NOMO-1 treated with dmso at 0.1 percent for 144 hours (cell line): ENCODE data around the gene MXD1.
"Not testable (repeated sequence)": the region's sequence is repeated elsewhere in the genome, so short reads cannot be mapped to it uniquely, and the experiment has no call there.

Source experiments
- DNase-seq: peaks from one replicate; lab custom pipeline; 2025; ENCODE audit not compliant: unreplicated experiment; lab: John Stamatoyannopoulos, UW

MXD1 gene, protein sequence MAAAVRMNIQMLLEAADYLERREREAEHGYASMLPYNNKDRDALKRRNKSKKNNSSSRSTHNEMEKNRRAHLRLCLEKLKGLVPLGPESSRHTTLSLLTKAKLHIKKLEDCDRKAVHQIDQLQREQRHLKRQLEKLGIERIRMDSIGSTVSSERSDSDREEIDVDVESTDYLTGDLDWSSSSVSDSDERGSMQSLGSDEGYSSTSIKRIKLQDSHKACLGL

DNA sequence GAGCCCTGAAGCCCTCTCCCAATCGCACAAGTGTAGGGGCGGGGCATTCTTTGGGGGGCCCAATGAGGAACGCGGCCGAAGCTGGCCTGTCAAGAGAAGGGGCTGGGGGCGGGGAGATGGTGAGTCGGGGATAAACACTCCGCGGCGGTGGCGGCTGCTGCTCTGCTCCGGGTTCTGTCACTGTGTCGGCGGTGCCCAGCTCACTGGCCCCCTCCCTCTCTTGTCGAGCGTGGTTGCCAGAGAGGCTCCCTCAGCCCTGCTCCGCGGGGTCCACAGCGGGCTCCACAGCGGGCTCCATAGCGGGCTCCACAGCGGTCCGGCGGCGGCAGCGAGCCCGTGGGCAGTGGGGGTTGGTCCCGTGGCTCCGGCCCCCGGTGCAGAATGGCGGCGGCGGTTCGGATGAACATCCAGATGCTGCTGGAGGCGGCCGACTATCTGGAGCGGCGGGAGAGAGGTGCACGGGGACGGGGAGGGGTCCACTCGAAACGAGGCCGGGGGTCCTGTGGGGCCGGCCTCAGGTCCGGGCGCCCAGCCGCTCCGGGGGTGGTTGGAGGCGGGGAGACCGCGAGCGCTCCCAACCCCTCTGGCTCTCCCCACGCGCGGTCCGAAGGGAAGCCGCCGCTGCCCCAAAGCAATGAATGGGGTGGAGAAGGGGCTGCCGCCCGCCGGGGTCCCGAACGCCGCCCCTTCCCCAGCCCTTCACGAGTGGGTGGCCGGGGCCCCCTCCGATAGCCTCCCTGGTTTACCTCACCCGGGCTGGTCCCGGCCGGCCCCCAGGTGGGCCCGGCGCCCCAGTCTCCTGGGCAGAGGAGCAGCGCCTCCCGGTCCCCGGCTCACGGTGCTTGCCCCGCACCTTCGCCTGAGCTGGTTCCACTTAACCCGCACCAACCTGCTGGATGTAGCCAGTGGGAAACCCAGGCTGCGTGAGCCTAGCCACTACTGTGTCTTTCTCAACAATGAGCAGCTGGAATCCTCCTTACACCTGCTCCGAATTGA, at the start of gene MXD1:
Gene MXD1, plus strand, starts transcription at position 160 of the 996 bp plus-strand sequence. Its CDS starts 222 bp downstream, at position 382.
- no peak for DNase-seq

DNA sequence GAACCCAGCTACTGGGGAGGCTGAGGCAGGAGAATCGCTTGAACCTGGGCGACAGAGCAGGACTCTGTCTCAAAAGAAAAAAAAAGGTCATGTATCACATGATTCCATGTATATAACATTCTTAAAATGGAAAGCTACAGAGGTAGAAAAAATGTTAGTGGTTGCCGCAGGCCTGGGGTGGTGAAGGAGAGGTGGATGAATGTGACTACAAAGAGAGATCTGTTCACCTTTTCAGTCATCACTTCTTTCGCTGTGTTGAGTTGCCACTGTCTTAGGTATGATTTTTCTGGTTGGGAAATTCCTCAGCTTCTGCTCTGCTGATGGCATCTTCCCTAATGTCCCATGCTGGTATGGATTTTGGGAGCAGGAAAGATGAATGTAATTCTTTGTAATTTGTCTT, 26.5 kb upstream of the MXD1 start:
- no peak for DNase-seq

DNA sequence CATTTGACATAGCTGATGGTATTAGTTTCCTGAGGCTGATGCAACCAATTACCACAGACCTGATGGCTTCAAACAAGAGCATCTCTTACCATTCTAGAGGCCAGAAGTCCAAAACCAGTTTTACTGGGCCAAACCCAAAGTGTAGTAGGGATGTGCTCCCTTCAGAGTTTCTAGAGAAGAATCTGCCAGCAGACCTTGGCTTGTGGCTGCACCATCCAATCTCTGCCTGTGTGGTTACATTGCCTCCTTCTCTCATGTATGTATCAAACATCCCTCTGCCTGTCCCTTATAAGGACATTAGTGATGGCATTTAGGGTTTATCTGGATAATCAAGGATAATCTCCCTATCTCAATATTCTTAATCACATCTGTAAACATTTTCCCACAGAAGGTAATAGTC, 25.6 kb upstream of the MXD1 start:
- DNase-seq = no peak

DNA sequence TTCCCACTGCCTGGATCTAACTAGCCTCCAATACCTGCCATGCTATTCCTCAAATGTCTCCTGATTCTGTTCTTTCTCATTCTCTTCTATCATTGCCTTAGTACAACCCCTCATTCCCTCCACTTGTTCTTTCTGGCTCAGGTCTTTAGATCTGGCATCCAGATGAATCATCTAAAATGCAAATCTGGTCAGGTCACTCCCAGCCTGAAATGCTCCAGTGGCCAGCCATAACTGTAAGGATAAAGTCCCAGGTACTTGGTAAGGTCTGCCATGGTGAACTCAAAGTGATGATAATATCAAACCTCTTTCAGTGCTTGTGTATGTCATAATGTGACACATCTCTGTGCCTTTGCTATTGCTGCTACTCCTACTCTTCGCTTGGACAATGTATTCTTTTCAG, 24.0 kb upstream of the MXD1 start:
- no peak for DNase-seq

DNA sequence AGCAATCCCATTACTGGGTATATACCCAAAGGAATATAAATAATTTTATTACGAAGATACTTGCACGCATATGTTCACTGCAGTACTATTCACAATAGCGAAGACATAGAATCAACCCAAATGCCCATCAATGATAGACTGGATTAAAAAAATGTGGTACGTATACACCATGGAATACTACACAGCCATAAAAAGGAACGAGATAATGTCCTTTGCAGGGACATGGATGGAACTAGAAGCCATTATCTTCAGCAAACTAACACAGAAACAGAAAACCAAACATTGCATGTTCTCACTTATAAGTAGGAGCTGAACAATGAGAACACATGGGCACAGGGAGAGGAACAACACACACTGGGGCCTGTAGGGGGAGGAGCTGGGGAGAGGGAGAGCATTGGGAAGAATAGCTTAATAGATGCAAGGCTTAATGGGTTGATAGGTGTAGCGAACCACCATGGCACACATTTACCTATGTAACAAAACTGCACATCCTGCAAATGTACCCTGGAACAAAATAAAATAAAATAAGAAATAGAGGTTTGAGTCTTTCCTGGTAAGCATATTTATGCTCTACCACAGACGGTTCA, 22.0 kb upstream of the MXD1 start:
- DNase-seq = not testable (repeated sequence)

GRCh38 chr2:69893684-69894551, 21.0 kb upstream of the MXD1 start, which contains the start of gene SNRNP27:
Gene SNRNP27, plus strand, starts transcription at chr2:69893956. Its CDS starts 29 bp downstream, at chr2:69893985.
- peak; percentile 50 for DNase-seq

GRCh38 chr2:69894737-69895136, 20.2 kb upstream of the MXD1 start:
- DNase-seq = not testable (repeated sequence)

DNA sequence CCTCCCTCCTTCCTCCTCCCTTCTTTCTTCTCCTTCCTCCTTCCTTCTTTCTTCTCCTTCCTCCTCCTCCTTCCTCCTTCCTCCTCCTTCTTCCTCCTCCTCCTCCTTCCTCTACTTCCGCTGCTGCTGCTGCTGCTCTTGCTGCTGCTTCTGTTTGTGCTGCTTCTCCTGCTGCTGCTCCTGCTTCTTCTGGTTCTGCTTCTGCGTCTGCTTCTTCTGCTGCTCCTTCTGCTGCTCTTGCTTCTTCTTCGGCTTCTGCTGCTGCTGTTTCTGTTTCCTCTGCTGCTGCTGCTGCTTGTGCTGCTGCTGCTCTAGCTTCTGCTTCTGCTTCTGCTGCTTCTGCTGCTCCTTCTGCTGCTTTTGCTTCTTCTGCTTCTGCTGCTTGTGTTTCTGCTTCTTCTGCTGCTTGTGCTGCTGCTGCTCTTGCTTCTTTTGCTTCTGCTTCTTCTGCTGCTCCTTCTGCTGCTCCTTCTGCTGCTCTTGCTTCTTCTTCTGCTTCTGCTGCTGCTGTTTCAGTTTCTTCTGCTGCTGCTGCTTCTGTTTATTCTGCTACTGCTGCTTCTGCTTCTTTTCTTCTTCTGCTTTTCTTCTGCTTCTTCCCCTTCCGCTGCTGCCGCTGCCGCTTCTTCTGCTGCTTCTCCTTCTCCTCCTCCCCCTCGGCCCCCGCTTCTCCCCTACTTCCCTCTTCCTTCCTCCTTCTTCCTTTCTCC, 12.5 kb upstream of the MXD1 start:
- DNase-seq = peak; percentile 86

DNA sequence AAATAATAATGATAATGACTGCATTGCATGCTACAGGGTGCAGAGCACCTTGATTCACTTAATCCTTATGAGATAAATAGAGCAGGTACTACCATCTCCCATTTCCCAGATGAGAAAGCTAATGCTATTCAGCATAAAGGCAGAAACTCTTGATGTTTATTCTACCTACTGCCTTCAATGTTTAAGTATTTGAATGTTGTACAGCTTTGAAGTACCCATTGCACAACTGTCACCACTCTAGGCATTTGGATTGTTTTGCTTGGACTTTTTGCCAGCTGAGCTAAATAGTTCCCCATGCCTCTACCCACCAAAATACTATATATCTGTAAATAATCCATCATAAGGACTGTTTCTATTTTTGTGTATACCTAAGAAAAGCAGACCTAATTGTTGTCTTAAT, 7.7 kb upstream of the MXD1 start:
- DNase-seq = no peak

GRCh38 chr2:69911985-69912563, 2.8 kb upstream of the MXD1 start:
- no peak for DNase-seq

DNA sequence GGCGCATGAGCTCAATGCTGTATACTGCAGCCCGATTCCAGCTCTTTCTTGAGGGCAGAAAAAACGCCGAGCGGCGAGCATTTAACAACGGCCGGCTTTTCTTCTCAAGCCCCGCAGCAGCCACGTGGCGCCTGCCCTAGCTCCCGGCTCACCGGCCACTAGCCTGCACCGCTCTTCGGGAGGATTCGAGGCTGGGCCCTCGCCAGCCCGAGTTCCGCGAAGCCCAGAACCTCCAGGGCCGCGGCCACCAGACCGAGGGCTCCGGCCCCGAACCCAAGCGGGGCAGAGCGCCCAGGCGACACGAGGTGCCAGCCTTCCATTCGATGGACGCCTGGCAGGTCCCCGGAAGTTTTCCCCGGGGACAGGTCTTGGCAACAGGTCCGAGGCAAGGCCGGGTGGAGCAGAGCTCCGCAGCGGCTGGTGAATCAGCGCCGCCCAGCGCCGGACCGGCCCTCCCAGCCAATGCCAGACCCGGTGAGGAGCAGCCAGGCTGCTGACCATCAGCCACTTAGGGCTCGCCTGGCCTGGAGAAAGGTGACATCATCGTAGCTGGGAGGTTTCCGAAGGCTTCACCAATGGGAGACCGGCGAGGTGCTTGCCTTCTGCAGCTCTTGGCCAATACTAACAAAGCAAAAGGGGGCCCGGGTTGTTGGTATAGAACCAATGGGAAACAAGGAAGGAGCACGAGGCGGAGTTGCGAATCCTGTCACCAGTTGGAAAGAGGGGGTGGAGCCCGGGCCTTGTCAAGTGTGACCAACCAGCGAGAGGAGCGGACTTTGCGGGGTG, 552 bp upstream of the MXD1 start:
- DNase-seq = peak; percentile 99

DNA sequence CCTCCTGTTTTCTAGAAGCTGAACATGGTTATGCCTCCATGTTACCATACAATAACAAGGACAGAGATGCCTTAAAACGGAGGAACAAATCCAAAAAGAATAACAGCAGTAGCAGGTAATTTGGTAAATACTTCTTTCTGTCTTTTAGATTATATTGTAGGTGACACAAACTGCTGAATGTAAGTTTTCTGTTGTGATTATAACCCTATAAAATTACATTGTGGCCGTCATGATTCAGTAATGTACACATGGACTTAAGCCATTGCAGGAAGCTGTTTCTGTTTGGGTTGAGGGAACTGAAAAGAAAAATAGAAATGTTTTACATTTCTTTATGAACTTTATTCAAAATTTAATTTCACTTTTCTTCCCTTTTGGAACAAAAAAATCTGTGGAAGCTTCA, 1.2 kb downstream of the MXD1 start:
- no peak for DNase-seq

GRCh38 chr2:69917852-69918251, 2.9 kb downstream of the MXD1 start:
- no peak for DNase-seq

DNA sequence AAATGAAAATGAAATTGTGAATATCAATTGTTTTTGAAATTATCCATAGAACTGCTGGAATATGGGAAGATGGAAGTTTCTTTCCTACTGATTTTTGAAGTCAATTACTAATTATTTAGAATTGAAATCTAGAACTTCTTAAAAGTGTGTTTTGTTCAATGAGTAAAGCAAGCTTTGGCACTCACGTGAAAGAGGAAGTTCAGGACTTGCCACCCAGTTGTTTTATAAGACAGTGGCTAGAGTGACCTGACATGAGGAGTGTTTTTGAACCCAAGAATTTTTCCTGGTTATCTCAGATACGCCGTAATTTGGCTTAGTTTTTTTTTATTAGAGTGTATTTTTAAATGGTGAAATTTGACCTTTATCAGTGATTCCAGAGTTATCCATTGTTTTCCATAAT, 3.5 kb downstream of the MXD1 start:
- DNase-seq = no peak

GRCh38 chr2:69923116-69923515, 8.2 kb downstream of the MXD1 start:
- DNase-seq = no peak

DNA sequence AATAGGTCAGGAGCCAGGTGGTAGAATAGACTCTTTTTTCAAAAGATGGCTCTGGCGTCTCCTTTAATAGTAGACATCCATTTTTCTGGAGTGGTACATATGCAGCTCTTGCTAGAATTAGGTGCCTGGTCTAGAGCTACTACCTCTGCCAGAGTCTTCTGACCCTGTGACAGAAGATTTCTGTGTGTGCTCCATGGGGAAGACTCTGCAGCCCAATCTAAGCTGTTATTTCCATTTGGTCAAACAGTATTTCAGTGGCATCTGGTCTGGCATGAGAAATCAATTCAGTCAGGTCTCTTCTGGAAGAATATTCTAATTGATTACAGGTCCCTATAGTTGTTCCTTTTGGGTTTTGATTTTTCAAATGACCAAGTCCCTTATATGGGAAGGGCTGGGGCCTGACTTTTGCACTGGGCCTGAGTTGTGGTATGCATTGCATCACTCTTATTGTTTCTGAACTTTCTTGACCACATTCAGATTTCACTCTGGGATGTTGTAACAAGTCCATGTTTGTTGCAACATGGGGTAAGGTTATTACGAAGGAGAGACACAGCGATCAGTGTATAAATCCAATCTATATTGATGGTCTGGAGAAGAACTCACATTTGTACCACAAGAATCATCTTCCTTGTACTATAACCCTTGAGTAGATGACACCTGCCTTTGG, 12.1 kb downstream of the MXD1 start:
- peak; percentile 45 for DNase-seq

DNA sequence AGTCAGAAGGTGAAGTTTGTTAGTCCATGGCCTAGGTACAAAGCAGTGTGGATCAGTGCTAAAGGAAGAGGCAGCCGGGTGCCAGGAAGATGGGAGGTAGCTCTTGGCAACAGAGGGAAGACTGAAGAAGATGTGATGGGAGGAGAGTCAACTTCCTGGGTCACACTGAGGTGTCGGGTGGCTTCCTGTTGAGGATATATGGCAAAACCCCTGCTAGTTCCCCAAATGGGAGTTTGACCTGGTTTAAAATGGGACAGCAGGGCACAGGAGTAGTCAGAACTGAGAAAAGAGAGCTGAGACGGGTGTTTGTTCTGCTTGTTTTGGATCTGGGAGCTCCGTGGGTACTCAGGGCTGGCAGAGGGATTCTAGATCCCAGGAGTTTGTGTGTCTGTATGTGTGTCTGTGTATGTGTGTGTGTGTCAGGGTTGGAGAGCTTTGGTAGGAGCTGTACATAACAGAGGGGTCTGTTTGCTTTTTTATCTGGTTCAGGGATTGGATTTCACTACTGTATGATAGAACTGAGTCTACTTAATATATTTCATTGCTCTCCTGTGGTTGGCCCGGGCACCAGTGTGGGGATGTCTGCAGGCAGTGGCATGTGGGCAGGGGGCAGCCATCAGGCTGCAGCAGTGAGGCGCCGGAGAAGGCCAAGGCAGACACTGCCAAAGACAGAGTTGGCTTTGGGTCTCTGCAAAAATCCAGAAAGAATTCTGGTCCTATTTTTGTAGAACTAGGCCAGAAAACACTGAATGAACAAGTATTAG, 17.1 kb downstream of the MXD1 start:
- DNase-seq = no peak

DNA sequence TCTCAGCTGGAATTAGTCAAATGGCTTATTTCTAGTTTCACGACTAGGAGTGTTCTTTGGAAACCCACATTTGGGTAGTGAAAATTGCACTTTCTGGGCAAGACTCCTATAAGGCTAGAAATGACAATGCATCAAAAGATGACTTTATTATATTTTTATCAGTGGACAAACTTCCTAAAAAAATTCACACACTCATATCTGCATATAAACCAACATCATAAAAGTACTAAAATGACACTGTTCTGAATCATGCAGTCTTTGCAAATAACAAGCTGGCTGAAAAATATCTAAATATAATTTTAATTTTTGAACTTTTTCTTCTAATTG, 17.6 kb downstream of the MXD1 start:
- DNase-seq = no peak
